ENCODE results near the gene NAA35. TPM values are rescaled to one million over a fixed set of nuclear protein-coding genes. Genes with fewer than 3 reads are reported as not detected.

The NAA35 gene
- total RNA-seq, 1 donor from 2014 or later = 17.9 TPM

DNA sequence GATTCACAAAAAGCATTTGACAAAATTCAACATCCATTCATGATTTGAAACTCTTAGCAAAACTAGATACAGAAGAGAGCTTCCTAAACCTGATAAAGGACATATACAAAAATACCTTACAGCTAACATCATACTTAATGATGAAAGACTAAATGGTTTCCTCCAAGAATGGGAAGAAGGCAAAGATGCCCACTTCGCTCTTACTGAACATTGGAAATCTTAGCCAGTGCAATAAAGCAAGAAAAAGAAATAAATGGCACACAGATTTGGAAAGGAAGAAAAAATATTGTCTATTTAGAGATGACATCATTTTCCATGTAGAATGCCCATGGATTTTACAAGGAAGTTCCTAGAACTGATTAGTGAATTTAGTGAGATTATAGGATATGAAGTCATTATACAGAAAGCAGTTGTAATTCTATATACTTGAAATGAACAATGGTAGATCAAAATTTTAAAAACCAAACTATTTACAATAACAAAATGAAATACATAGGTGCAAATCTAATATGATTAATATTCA is 64.4 kb downstream of the NAA35 start:
- no peaks in the 10 kb centered on the region for H3K4me1 ChIP-seq
- H3K27me3 ChIP-seq (ENCODE audit: low read depth) = no peaks in the 10 kb centered on the region
- H3K27ac ChIP-seq (replicated peaks) = no peak overlapping the region
- H3K36me3 ChIP-seq = peaks cover 82% of the 10 kb centered on the region
- TF ChIP-seq, protein P1, sequence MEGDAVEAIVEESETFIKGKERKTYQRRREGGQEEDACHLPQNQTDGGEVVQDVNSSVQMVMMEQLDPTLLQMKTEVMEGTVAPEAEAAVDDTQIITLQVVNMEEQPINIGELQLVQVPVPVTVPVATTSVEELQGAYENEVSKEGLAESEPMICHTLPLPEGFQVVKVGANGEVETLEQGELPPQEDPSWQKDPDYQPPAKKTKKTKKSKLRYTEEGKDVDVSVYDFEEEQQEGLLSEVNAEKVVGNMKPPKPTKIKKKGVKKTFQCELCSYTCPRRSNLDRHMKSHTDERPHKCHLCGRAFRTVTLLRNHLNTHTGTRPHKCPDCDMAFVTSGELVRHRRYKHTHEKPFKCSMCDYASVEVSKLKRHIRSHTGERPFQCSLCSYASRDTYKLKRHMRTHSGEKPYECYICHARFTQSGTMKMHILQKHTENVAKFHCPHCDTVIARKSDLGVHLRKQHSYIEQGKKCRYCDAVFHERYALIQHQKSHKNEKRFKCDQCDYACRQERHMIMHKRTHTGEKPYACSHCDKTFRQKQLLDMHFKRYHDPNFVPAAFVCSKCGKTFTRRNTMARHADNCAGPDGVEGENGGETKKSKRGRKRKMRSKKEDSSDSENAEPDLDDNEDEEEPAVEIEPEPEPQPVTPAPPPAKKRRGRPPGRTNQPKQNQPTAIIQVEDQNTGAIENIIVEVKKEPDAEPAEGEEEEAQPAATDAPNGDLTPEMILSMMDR (IDR thresholded peaks at IDR 0.05; ENCODE audit: borderline replicate concordance) = no peak
- peaks cover 16% of the 10 kb centered on the region for H3K9me3 ChIP-seq (replicated peaks)
- intact Hi-C loops (cut with micrococcal nuclease) = no loop called here
- no peak for DNase-seq
- H3K4me3 ChIP-seq = no peak overlapping the region

- Histone ChIP-seq H3K4me3 (no peak overlapping the region), H3K27ac (replicated peaks) (no peak overlapping the region), H3K36me3 (peaks cover 88% of the 10 kb centered on the region), H3K27me3 (ENCODE audit: low read depth) (no peaks in the 10 kb centered on the region), H3K4me1 (no peaks in the 10 kb centered on the region), H3K9me3 (replicated peaks) (peaks cover 16% of the 10 kb centered on the region)
- TF ChIP-seq, protein P1 (IDR thresholded peaks at IDR 0.05; ENCODE audit: borderline replicate concordance) = no peak
- DNase-seq = no peak
- intact Hi-C loops (cut with micrococcal nuclease) = no loop called here
Measured at GRCh38 chr9:86009133-86009532, 68.2 kb downstream of the NAA35 start.

- TF ChIP-seq, protein P1 (IDR thresholded peaks at IDR 0.05; ENCODE audit: borderline replicate concordance) = no peak
- Histone ChIP-seq H3K27me3 (ENCODE audit: low read depth) (no peaks in the 10 kb centered on the region), H3K36me3 (peaks cover 80% of the 10 kb centered on the region), H3K27ac (replicated peaks) (no peak overlapping the region), H3K9me3 (replicated peaks) (no peaks in the 10 kb centered on the region), H3K4me3 (no peak overlapping the region), H3K4me1 (no peaks in the 10 kb centered on the region)
- intact Hi-C loops (cut with micrococcal nuclease) = no loop called here
- no peak for DNase-seq
Measured at GRCh38 chr9:86020731-86021130, 79.8 kb downstream of the NAA35 start.

DNA sequence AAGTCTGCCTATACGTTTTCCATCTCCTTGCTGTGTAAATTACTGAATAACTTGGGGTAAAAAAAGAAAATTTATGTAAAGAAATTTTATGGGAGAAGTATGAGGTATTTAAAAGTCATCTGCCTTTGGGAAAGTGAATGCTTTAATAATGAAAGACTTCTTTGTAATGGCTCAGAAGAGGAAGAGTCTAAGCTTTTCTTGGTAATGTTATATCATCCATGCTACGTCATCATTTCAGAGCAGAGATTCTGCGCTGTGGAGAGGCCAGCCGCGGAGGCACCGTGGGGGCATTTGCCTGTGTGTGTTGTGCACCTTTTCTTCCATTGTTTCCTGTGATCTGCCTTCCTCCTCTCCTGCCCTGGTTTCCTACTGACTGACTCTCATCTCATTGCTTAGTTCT is 80.2 kb downstream of the NAA35 start:
- TF ChIP-seq, protein P1 (IDR thresholded peaks at IDR 0.05; ENCODE audit: borderline replicate concordance) = no peak
- Histone ChIP-seq H3K4me3 (no peak overlapping the region), H3K4me1 (no peaks in the 10 kb centered on the region), H3K27me3 (ENCODE audit: low read depth) (no peaks in the 10 kb centered on the region), H3K27ac (replicated peaks) (no peak overlapping the region), H3K36me3 (peaks cover 81% of the 10 kb centered on the region), H3K9me3 (replicated peaks) (no peaks in the 10 kb centered on the region)
- intact Hi-C loops (cut with micrococcal nuclease) = no loop called here
- no peak for DNase-seq

DNA sequence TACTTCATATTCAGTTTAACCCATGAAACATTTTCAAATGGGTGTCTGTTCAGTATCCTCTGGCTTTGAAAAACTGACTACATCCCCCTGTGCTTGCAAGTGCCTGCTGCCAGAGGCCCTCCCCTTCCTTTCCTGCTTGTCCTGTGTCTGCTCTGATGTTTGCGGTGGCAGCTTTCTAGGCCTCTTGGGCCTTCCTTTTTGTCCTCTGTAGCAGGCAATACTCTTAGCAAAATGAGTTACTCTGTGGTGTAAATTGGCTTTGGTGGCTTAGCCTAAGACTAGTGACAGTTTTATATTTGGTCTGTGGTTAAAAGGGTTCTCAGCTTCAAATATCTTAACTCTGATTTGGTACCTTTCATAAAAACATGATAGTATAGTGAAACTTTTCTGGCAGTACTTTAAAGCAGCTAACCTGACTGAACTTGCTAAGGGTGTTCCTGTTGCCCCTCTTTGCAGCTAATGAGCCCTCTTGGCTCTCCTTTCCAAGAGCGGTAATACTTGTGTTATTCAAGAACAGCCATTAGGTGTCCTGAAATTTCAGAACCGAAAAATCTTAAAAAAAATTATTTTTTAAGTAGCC is 81.8 kb downstream of the NAA35 start:
- H3K36me3 ChIP-seq = peaks cover 81% of the 10 kb centered on the region
- H3K4me3 ChIP-seq = no peak overlapping the region
- H3K4me1 ChIP-seq = no peaks in the 10 kb centered on the region
- H3K9me3 ChIP-seq (replicated peaks) = peaks cover under 1% of the 10 kb centered on the region
- DNase-seq = no peak
- intact Hi-C loops (cut with micrococcal nuclease) = no loop called here
- H3K27ac ChIP-seq (replicated peaks) = no peak overlapping the region
- no peaks in the 10 kb centered on the region for H3K27me3 ChIP-seq (ENCODE audit: low read depth)
- TF ChIP-seq, protein P1 (IDR thresholded peaks at IDR 0.05; ENCODE audit: borderline replicate concordance) = no peak

Measured in left ventricle myocardium inferior (tissue), 1 donor.